Prostate gland (tissue), 2 donors: ENCODE results near the gene ARMC2. TPM values are rescaled to one million over a fixed set of nuclear protein-coding genes. Genes with fewer than 3 reads are reported as not detected.
"Not testable (repeated sequence)": the region's sequence is repeated elsewhere in the genome, so short reads cannot be mapped to it uniquely, and the experiment has no call there.

Experiments used
- DNase-seq: peaks from one replicate; pipeline ENCODE4 v3.0.0-alpha.2; 2019; ENCODE audit warnings: low spot score
- H3K27ac ChIP-seq, 2 donors: fragments of 200-600 bp; sonication (generic); 2 replicates each; pipeline ENCODE4 v1.5.1; 2017 to 2019
- H3K27me3 ChIP-seq: fragments of 200-600 bp; sonication (generic); replicated peaks from 2 replicates; pipeline ENCODE4 v1.5.1; 2019; ENCODE audit not compliant: insufficient read depth
- H3K36me3 ChIP-seq, 2 donors: fragments of 200-600 bp; sonication (generic); 1 replicate in 1 of 2; 2 replicates in 1 of 2; pipeline versions ENCODE4 v1.5.1 to v1.8.1; 2017 to 2019
- H3K4me1 ChIP-seq: fragments of 200-600 bp; sonication (generic); replicated peaks from 2 replicates; pipeline ENCODE4 v1.5.1; 2019
- H3K4me3 ChIP-seq, 2 donors: fragments of 200-600 bp; sonication (generic); 2 replicates each; pipeline ENCODE4 v1.5.1; 2017 to 2019
- H3K9me3 ChIP-seq: fragments of 200-600 bp; sonication (generic); 2 replicates; pipeline ENCODE4 v1.5.1; 2017
- CTCF ChIP-seq, 4 experiments: fragments of 200-600 bp in 2 of 4; fragments of 450-650 bp in 2 of 4; sonication (generic) in 2 of 4; IDR thresholded peaks; 1 replicate in 3 of 4; 2 replicates in 1 of 4; pipeline ENCODE4 v1.5.1; 2016 to 2019; ENCODE audit warnings: antibody characterized with exemption in 4 of 4, mild to moderate bottlenecking in 2 of 4, moderate library complexity in 2 of 4
- POLR2A ChIP-seq: fragments of 450-650 bp; IDR thresholded peaks from one replicate; pipeline ENCODE4 v1.6.1; 2016; ENCODE audit warnings: antibody characterized with exemption, mild to moderate bottlenecking
- POLR2AphosphoS5 ChIP-seq: sonication (generic); formaldehyde crosslinking; IDR thresholded peaks from one replicate; pipeline ENCODE4 v1.6.1; 2017; ENCODE audit warnings: antibody characterized with exemption
- WGBS: methylation state at CpG from one replicate; pipeline ENCODE4 v1.1.5; 2018; 5-methylcytosine and 5-hydroxymethylcytosine counted together
- intact Hi-C: fragments of 100-400 bp; cut with DNase I; formaldehyde crosslinking; loops from one replicate; pipeline ENCODE4 v1.14.2; 2022
- total RNA-seq, 2 donors: library from RNA; depleted of rRNA; stranded (reverse); fragments of >200 nt; gene quantifications; one replicate each; pipeline ENCODE4 v1.1.0, GENCODE V29; 2016

ARMC2 gene
- total RNA-seq, 2 donors from 2014 or later, result 2.0 to 8.4 TPM

GRCh38 chr6:108888052-108888451, 39.8 kb downstream of the ARMC2 start:
- H3K27me3 ChIP-seq, result no peaks in the 10 kb centered on the region
- H3K4me1 ChIP-seq, result no peaks in the 10 kb centered on the region
- no peak for TF ChIP-seq CTCF (IDR thresholded peaks at IDR 0.05)
- no peak for TF ChIP-seq POLR2AphosphoS5
- no peak for TF ChIP-seq POLR2A
- no peaks in the 10 kb centered on the region for H3K9me3 ChIP-seq
- no peak for DNase-seq
- no peak overlapping the region for H3K4me3 ChIP-seq
- intact Hi-C loops, result no loop called here
- 90% methylated on average over 6 of the region's 6 CpGs for WGBS
- H3K36me3 ChIP-seq, result no peaks in the 10 kb centered on the region
- no peak overlapping the region for H3K27ac ChIP-seq

GRCh38 chr6:108888745-108889144, 40.5 kb downstream of the ARMC2 start:
- H3K36me3 ChIP-seq, result no peaks in the 10 kb centered on the region
- H3K9me3 ChIP-seq, result no peaks in the 10 kb centered on the region
- no peaks in the 10 kb centered on the region for H3K4me1 ChIP-seq
- WGBS, result 93% methylated on average over 2 of the region's 2 CpGs
- no peaks in the 10 kb centered on the region for H3K27me3 ChIP-seq
- H3K4me3 ChIP-seq, result no peak overlapping the region
- no peak for DNase-seq
- no peak overlapping the region for H3K27ac ChIP-seq
- TF ChIP-seq CTCF (IDR thresholded peaks at IDR 0.05) (no peak), POLR2AphosphoS5 (no peak), POLR2A (no peak)
- intact Hi-C loops, result no loop called here

GRCh38 chr6:108890898-108891297, 42.7 kb downstream of the ARMC2 start:
- not testable (repeated sequence) for H3K36me3 ChIP-seq, H3K9me3 ChIP-seq, H3K4me1 ChIP-seq, H3K27me3 ChIP-seq, H3K27ac ChIP-seq, H3K4me3 ChIP-seq, DNase-seq
- intact Hi-C loops, result loop anchor here (10.0 kb wide), 1 partner anchor 56 kb away; no protein-coding TSS in a partner anchor
- 92% methylated on average over 5 of the region's 5 CpGs for WGBS

- no peak for DNase-seq
- no peaks in the 10 kb centered on the region for H3K9me3 ChIP-seq
- no peak overlapping the region for H3K27ac ChIP-seq
- H3K36me3 ChIP-seq, result no peaks in the 10 kb centered on the region
- no peaks in the 10 kb centered on the region for H3K27me3 ChIP-seq
- no peaks in the 10 kb centered on the region for H3K4me1 ChIP-seq
- WGBS, result 91% methylated on average over 1 of the region's 1 CpG
- TF ChIP-seq CTCF (IDR thresholded peaks at IDR 0.05) (no peak), POLR2A (no peak), POLR2AphosphoS5 (no peak)
- intact Hi-C loops, result loop anchor here (10.0 kb wide), 1 partner anchor 61 kb away; no protein-coding TSS in a partner anchor
- no peak overlapping the region for H3K4me3 ChIP-seq
Measured at GRCh38 chr6:108895571-108895970, 47.3 kb downstream of the ARMC2 start.

- WGBS, result 76% methylated on average over 3 of the region's 3 CpGs
- H3K9me3 ChIP-seq, result no peaks in the 10 kb centered on the region
- no peaks in the 10 kb centered on the region for H3K4me1 ChIP-seq
- TF ChIP-seq POLR2AphosphoS5 (no peak), POLR2A (no peak), CTCF (IDR thresholded peaks at IDR 0.05) (no peak)
- no peak for DNase-seq
- H3K36me3 ChIP-seq, result no peaks in the 10 kb centered on the region
- H3K4me3 ChIP-seq, result no peak overlapping the region
- intact Hi-C loops, result loop anchor here (10.0 kb wide), 1 partner anchor 61 kb away; no protein-coding TSS in a partner anchor
- no peak overlapping the region for H3K27ac ChIP-seq
- H3K27me3 ChIP-seq, result no peaks in the 10 kb centered on the region
Measured at GRCh38 chr6:108896111-108896661, 48.0 kb downstream of the ARMC2 start.
